DOHH2 (cell line): ENCODE measurements around the gene IRGC.

Experiments
- H3F3A ChIP-seq: fragments of 200-600 bp; sonication (generic), shearing (Covaris generic); 2 replicates; pipeline ENCODE4 v1.6.0; 2016; ENCODE audit warnings: antibody characterized with exemption, mild to moderate bottlenecking; ENCODE audit not compliant: control insufficient read depth, insufficient read depth
- H3K27ac ChIP-seq: fragments of 200-600 bp; sonication (generic); 2 replicates; pipeline ENCODE4 v1.5.1; 2014; ENCODE audit warnings: low read depth, mild to moderate bottlenecking, low read length, moderate library complexity
- H3K27me3 ChIP-seq: fragments of 200-600 bp; sonication (generic); 2 replicates; pipeline ENCODE4 v1.6.1; 2014; ENCODE audit warnings: mild to moderate bottlenecking, low read length, mixed read lengths; ENCODE audit not compliant: control insufficient read depth
- H3K36me3 ChIP-seq: fragments of 200-600 bp; sonication (generic); 2 replicates; pipeline ENCODE4 v1.6.1; 2014; ENCODE audit warnings: mild to moderate bottlenecking, low read length, moderate library complexity, mixed read lengths; ENCODE audit not compliant: control insufficient read depth
- H3K4me1 ChIP-seq: fragments of 200-600 bp; sonication (generic); 2 replicates; pipeline ENCODE4 v1.6.1; 2014; ENCODE audit warnings: mild to moderate bottlenecking, low read length, mixed read lengths; ENCODE audit not compliant: control insufficient read depth
- H3K4me2 ChIP-seq: fragments of 200-600 bp; sonication (generic); 2 replicates; pipeline ENCODE4 v1.6.0; 2014; ENCODE audit warnings: mild to moderate bottlenecking, low read length, moderate library complexity
- H3K4me3 ChIP-seq: fragments of 200-600 bp; sonication (generic); 2 replicates; pipeline ENCODE4 v1.5.1; 2014; ENCODE audit warnings: mild to moderate bottlenecking, low read length, mixed read lengths
- H3K79me2 ChIP-seq: fragments of 200-600 bp; sonication (generic); 2 replicates; pipeline ENCODE4 v1.6.1; 2014; ENCODE audit warnings: mild to moderate bottlenecking, low read length, mixed read lengths; ENCODE audit not compliant: control insufficient read depth
- H3K9me2 ChIP-seq: fragments of 200-600 bp; sonication (generic); replicated peaks from 2 replicates; pipeline ENCODE4 v1.6.1; 2014; ENCODE audit warnings: mild to moderate bottlenecking, low read length, mixed read lengths; ENCODE audit not compliant: control insufficient read depth
- H3K9me3 ChIP-seq: fragments of 200-600 bp; sonication (generic); 2 replicates; pipeline ENCODE4 v1.6.1; 2014; ENCODE audit warnings: antibody characterized with exemption, low read length, mixed read lengths; ENCODE audit not compliant: control insufficient read depth, insufficient read depth
- H4K20me1 ChIP-seq: fragments of 200-600 bp; sonication (generic); 2 replicates; pipeline ENCODE4 v1.6.0; 2014; ENCODE audit warnings: low read depth, mild to moderate bottlenecking, antibody characterized with exemption, low read length, moderate library complexity; ENCODE audit not compliant: control insufficient read depth, insufficient read depth
- EZH2phosphoT487 ChIP-seq: fragments of 200-600 bp; sonication (generic); IDR thresholded peaks from 2 replicates; pipeline ENCODE4 v1.6.1; 2017; ENCODE audit warnings: borderline replicate concordance, mild to moderate bottlenecking, antibody characterized with exemption, low read length, moderate library complexity, mixed read lengths
- TF ChIP-seq, protein P1 (sequence below): fragments of 200-600 bp; sonication (generic); IDR thresholded peaks from one replicate; pipeline ENCODE4 v1.5.1; 2014; ENCODE audit warnings: antibody characterized with exemption, mild to moderate bottlenecking, low read depth, low read length; ENCODE audit not compliant: poor library complexity, severe bottlenecking

The IRGC gene

DNA sequence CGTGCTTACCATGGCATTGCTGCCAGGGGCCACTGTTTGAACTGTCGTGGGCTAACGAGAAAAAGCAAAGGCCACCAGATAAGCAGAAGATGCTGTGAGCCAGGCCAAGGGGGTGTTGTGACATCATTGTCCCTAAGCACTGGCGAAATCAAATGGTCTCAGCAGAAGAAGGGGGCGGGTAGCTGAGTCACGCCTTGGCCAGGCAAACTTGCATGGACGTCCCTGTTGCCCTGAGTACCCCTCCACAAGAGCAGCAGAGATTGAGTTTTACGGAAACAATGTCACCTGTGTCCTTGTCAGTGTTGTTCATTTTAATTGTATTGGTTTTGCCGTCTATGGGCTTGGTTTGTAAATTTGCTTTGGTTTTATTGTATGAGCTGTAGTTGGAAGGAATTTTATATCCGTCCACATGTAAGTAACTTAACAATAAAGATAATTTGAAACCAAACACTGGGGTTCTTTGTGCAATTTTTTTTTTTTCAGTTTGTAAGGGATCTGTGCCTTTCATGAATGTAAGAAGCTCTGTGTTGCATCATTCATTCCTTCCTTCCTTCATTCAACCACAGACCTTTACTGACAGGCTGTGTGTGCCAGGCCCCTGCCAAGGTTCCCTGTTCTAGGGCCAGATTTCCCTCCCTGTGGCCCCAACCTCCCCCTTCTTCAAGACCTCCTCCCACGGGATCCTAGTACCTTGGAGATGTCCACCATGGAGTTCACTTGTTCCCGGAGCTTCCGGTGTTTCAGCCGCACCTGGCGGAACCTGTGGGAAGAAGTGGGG is 52.6 kb downstream of the IRGC start:
- H3K27ac ChIP-seq: no peak overlapping the region
- no peak overlapping the region for H3K4me2 ChIP-seq
- no peaks in the 10 kb centered on the region for H4K20me1 ChIP-seq
- peaks cover 87% of the 10 kb centered on the region for H3K36me3 ChIP-seq
- no peak overlapping the region for H3K4me3 ChIP-seq
- no peaks in the 10 kb centered on the region for H3K9me2 ChIP-seq
- peaks cover 20% of the 10 kb centered on the region for H3F3A ChIP-seq
- peaks cover 33% of the 10 kb centered on the region for H3K4me1 ChIP-seq
- no peaks in the 10 kb centered on the region for H3K27me3 ChIP-seq
- H3K9me3 ChIP-seq: no peaks in the 10 kb centered on the region
- no peaks in the 10 kb centered on the region for H3K79me2 ChIP-seq
- TF ChIP-seq EZH2phosphoT487: no peak

DNA sequence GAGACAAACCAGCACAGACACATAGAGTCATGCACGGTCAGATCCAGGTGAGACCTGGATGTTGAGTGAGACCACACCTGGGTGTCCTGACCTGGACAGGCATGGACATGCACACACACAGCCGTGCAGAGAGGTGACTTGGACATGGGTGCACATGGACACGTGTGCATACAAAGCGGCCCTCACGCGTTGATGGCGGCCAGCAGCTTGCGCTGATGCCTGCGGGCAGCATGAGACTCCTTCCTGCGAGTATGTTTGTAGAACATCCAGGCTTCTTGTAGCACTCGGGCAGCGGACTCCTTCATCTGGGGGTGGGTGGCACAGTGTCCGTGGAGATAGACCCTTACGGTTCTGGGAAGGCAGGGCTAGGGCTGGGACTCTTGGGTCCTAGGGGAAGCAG is 53.4 kb downstream of the IRGC start:
- TF ChIP-seq EZH2phosphoT487: no peak
- TF ChIP-seq, protein P1, sequence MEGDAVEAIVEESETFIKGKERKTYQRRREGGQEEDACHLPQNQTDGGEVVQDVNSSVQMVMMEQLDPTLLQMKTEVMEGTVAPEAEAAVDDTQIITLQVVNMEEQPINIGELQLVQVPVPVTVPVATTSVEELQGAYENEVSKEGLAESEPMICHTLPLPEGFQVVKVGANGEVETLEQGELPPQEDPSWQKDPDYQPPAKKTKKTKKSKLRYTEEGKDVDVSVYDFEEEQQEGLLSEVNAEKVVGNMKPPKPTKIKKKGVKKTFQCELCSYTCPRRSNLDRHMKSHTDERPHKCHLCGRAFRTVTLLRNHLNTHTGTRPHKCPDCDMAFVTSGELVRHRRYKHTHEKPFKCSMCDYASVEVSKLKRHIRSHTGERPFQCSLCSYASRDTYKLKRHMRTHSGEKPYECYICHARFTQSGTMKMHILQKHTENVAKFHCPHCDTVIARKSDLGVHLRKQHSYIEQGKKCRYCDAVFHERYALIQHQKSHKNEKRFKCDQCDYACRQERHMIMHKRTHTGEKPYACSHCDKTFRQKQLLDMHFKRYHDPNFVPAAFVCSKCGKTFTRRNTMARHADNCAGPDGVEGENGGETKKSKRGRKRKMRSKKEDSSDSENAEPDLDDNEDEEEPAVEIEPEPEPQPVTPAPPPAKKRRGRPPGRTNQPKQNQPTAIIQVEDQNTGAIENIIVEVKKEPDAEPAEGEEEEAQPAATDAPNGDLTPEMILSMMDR: no peak
- Histone ChIP-seq H3K4me1 (peaks cover 28% of the 10 kb centered on the region), H3K27ac (no peak overlapping the region), H3K9me2 (no peaks in the 10 kb centered on the region), H3K79me2 (no peaks in the 10 kb centered on the region), H3K9me3 (no peaks in the 10 kb centered on the region), H3K4me2 (no peak overlapping the region), H4K20me1 (no peaks in the 10 kb centered on the region), H3K27me3 (no peaks in the 10 kb centered on the region), H3K36me3 (peaks cover 94% of the 10 kb centered on the region), H3F3A (peaks cover 20% of the 10 kb centered on the region), H3K4me3 (no peak overlapping the region)
